Smooth muscle cell (in vitro differentiated cells): ENCODE data around the gene CCNL1. TPM values are rescaled to one million over a fixed set of nuclear protein-coding genes. Genes with fewer than 3 reads are reported as not detected.

Experiments
- DNase-seq: peaks from one replicate; lab custom pipeline; 2025; ENCODE audit not compliant: unreplicated experiment; lab: John Stamatoyannopoulos, UW
- H2AFZ ChIP-seq: fragments of 200-600 bp; sonication (generic); 2 replicates; pipeline ENCODE4 v1.6.0; 2016; ENCODE audit warnings: antibody characterized with exemption, low read depth, mild to moderate bottlenecking
- H3F3A ChIP-seq: fragments of 200-600 bp; sonication (generic); 2 replicates; pipeline ENCODE4 v1.6.0; 2017; ENCODE audit warnings: antibody characterized with exemption, low read depth
- H3K27ac ChIP-seq: fragments of 200-600 bp; sonication (generic); 2 replicates; pipeline ENCODE4 v1.5.1; 2016; ENCODE audit warnings: low read depth, mild to moderate bottlenecking
- H3K27me3 ChIP-seq: fragments of 200-600 bp; sonication (generic); 2 replicates; pipeline ENCODE4 v1.6.1; 2016; ENCODE audit warnings: low read depth, mild to moderate bottlenecking
- H3K36me3 ChIP-seq: fragments of 200-600 bp; sonication (generic); 2 replicates; pipeline ENCODE4 v1.5.1; 2016; ENCODE audit warnings: low read depth
- H3K4me1 ChIP-seq: fragments of 200-600 bp; sonication (generic); 2 replicates; pipeline ENCODE4 v1.5.1; 2016; ENCODE audit warnings: low read depth
- H3K4me2 ChIP-seq: fragments of 200-600 bp; sonication (generic); 2 replicates; pipeline ENCODE4 v1.6.0; 2016; ENCODE audit warnings: mild to moderate bottlenecking
- H3K4me3 ChIP-seq: fragments of 200-600 bp; sonication (generic); 2 replicates; pipeline ENCODE4 v1.5.1; 2016; ENCODE audit warnings: mild to moderate bottlenecking
- H3K79me2 ChIP-seq: fragments of 200-600 bp; sonication (generic); 2 replicates; pipeline ENCODE4 v1.6.0; 2016; ENCODE audit warnings: low read depth, mild to moderate bottlenecking
- H3K9ac ChIP-seq: fragments of 200-600 bp; sonication (generic); 2 replicates; pipeline ENCODE4 v1.6.0; 2016; ENCODE audit warnings: low read depth
- H3K9me3 ChIP-seq: fragments of 200-600 bp; sonication (generic); replicated peaks from 2 replicates; pipeline ENCODE4 v1.5.1; 2016; ENCODE audit warnings: low read depth
- H4K20me1 ChIP-seq: fragments of 200-600 bp; sonication (generic); 2 replicates; pipeline ENCODE4 v1.6.0; 2016; ENCODE audit warnings: low read depth
- CTCF ChIP-seq: fragments of 200-600 bp; sonication (generic); IDR thresholded peaks from 2 replicates; pipeline ENCODE4 v1.5.1; 2017; ENCODE audit warnings: borderline replicate concordance, mild to moderate bottlenecking, antibody characterized with exemption; ENCODE audit not compliant: insufficient read depth, poor library complexity, severe bottlenecking
- WGBS: methylation state at CpG from one replicate; pipeline ENCODE4 v1.1.7; 2016; ENCODE audit warnings: low lambda C conversion rate; 5-methylcytosine and 5-hydroxymethylcytosine counted together
- polyA plus RNA-seq: library from polyadenylated mRNA; unstranded; fragments of >200 nt; fragmentation: Nextera tagmentation; extraction: Ambion mirVana; gene quantifications from 2 replicates; pipeline ENCODE4 v1.2.1, GENCODE V29; 2016
- total RNA-seq: library from RNA; depleted of rRNA; stranded (reverse); fragments of >200 nt; gene quantifications from 2 replicates; pipeline ENCODE4 v1.2.3, GENCODE V29; 2014

CCNL1 gene
- total and polyA plus RNA-seq, 2 experiments from 2014 or later = 173 to 599 TPM

GRCh38 chr3:157128771-157129681 lies 30.9 kb downstream of the CCNL1 start:
- no peak for DNase-seq
- 59% methylated on average over 14 of the region's 14 CpGs for WGBS

GRCh38 chr3:157127831-157128767 lies 31.8 kb downstream of the CCNL1 start:
- Histone ChIP-seq H3F3A (peaks cover 40% of the 10 kb centered on the region), H3K79me2 (no peaks in the 10 kb centered on the region), H3K9ac (peak overlapping the region; percentile 89), H2AFZ (no peak overlapping the region), H3K27me3 (no peaks in the 10 kb centered on the region), H3K4me1 (peaks cover 37% of the 10 kb centered on the region), H4K20me1 (no peaks in the 10 kb centered on the region), H3K4me3 (no peak overlapping the region), H3K9me3 (no peaks in the 10 kb centered on the region), H3K27ac (peak overlapping the region; percentile 99), H3K4me2 (peak overlapping the region; percentile 73), H3K36me3 (no peaks in the 10 kb centered on the region)
- DNase-seq = peak; percentile 43
- 13% methylated on average over 8 of the region's 8 CpGs for WGBS
- no peak for TF ChIP-seq CTCF

More at GRCh38 chr3:157128771-157129681, 30.9 kb downstream of the CCNL1 start:
- Histone ChIP-seq H2AFZ (no peak overlapping the region), H3K4me2 (peak overlapping the region; percentile 73), H3F3A (peaks cover 40% of the 10 kb centered on the region), H3K79me2 (no peaks in the 10 kb centered on the region), H3K4me1 (peaks cover 37% of the 10 kb centered on the region), H3K9ac (peak overlapping the region; percentile 74), H3K36me3 (no peaks in the 10 kb centered on the region), H4K20me1 (no peaks in the 10 kb centered on the region), H3K27ac (peak overlapping the region; percentile 99), H3K4me3 (no peak overlapping the region), H3K9me3 (no peaks in the 10 kb centered on the region), H3K27me3 (no peaks in the 10 kb centered on the region)
- no peak for TF ChIP-seq CTCF

GRCh38 chr3:157127268-157127667 lies 32.7 kb downstream of the CCNL1 start:
- Histone ChIP-seq H3K79me2 (no peaks in the 10 kb centered on the region), H3K9me3 (no peaks in the 10 kb centered on the region), H3K36me3 (no peaks in the 10 kb centered on the region), H3K4me3 (no peak overlapping the region), H2AFZ (no peak overlapping the region), H3K9ac (peak overlapping the region; percentile 89), H3F3A (peaks cover 40% of the 10 kb centered on the region), H3K4me2 (peak overlapping the region; percentile 44), H4K20me1 (no peaks in the 10 kb centered on the region), H3K4me1 (peaks cover 37% of the 10 kb centered on the region), H3K27ac (peak overlapping the region; percentile 99), H3K27me3 (no peaks in the 10 kb centered on the region)
- 88% methylated on average over 5 of the region's 5 CpGs for WGBS
- no peak for TF ChIP-seq CTCF
- no peak for DNase-seq
